GM21381 (cell line): Measurements from ENCODE around the gene KRT36.

Experiments used
- ATAC-seq: cut with Tn5 transposase; IDR thresholded peaks from one replicate; pipeline ENCODE4 v1.9.1; 2021; ENCODE audit warnings: mild to moderate bottlenecking, moderate library complexity; ENCODE audit not compliant: unreplicated experiment

The KRT36 gene

GRCh38 chr17:41444186-41444585, 45.5 kb downstream of the KRT36 start:
- ATAC-seq = no peak

GRCh38 chr17:41442739-41443138, 47.0 kb downstream of the KRT36 start:
- no peak for ATAC-seq

- no peak for ATAC-seq
Measured at GRCh38 chr17:41440531-41441033, 49.1 kb downstream of the KRT36 start, which contains the start of gene KRT38. KRT38 (minus strand) TSS chr17:41440983; CDS start chr17:41440921, 62 bp downstream.

GRCh38 chr17:41439375-41439774, 50.3 kb downstream of the KRT36 start:
- no peak for ATAC-seq

- no peak for ATAC-seq
Measured at GRCh38 chr17:41437769-41438168, 51.9 kb downstream of the KRT36 start.

- ATAC-seq = no peak
Measured at GRCh38 chr17:41437254-41437653, 52.5 kb downstream of the KRT36 start.
